ENCODE results near the gene COMT. TPM values are rescaled to one million over a fixed set of nuclear protein-coding genes. Genes with fewer than 3 reads are reported as not detected.

Gene COMT
- total RNA-seq, 1 donor from 2014 or later: 214 TPM

DNA sequence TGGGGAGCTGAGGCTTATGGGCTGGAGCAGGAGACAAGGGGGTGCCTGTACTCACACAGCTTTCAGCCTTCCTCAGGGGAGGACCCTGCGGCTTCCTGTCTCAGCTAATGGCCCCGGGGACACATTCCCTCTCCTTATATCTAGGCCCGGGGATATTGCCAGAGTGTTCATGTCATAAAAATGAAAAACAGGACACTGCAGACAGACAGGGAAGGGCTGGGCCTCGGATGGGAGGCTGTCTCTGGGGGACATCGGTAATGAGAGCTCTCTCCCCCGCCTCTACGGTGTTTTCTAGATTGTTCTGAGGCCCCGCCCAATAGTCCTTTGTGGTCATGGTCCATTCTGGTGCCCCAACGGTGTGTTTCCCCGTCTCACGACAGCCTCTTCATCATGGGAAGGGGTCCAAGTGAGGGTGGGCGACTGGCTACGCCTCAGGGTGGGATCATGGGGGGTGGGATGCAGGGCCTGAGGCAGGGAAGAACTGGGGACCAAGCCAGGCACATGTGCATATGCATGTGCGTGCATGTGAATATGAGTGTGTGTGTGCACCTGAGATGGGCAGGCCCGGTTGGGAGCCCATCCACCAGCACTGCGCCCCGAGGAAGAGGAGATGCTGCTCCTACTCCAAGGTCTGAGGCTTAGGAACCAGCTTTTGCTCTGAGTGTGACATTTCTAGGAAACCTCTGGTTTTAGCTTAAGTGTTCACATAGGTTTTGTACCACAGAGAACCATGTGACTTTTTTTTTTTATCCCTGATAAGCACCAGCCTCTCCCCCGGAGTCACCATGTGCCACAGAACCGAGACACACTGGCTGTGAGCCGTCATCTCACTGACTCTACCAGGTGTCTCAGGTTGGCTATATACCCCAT is 69.8 kb downstream of the COMT start:
- DNase-seq (ENCODE audit: low spot score): no peak

DNA sequence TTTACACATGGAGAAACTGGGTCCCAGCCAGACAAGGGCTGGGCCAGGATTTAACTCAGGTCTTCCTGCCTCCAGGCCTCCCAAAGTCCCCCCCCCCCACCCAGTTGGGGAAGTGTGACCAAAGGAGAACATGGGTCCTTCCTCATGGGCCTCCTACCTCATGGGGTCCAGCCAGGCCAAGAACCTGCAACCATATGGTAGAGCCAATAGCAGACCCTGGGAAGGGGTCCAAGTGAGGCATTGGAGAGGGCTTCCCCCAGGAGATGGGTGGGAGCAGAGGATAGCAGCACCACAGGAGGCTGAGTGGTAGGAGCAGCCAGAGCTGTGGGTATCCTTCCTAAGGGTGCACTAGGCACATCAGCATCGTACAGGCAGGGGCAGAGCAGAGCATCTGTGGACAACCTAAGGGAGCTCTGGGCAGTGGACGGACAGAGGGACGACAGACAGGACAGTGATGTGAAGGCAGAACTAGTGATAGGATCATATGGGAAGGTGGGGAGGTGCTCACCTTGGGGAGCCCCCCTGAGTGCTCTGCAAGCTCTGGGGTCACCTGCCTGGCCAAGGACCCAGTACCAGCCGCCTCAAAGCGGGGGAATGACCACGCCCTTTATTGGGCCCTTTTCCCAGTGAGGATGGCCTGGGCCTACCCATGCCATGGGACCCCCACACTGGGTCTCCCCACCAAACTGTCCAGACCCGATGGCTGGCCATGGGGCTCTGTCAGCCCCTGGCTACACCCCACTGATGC is 70.6 kb downstream of the COMT start:
- DNase-seq (ENCODE audit: low spot score): no peak

DNA sequence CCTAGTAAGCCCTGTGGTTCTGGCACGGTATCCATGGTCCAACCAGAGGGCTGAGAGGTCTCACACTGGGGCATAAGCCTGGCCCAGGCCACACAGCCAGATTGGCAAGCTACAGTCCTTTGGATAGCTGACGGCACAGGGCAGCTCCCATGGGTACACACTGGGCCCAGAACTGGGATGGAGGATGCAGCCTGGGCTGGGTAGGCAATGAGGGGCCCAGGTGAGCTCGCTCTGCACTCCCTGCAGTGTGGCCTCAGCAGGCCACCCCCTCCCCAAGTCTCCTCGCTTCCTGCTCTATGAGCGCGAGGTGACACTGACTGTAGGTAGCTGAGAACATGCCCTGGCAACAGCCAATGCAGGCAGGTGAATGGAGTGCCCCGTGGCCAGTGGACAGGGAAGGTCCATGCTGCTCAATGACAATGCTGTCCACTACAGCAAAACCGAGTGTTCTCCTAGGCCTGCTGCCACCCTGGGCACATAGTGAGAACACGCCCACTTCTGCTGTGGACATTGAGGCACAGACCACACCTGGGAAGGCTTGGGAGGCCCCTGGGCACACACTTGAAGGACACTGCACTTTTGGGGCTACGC is 71.3 kb downstream of the COMT start:
- DNase-seq (ENCODE audit: low spot score): no peak

DNA sequence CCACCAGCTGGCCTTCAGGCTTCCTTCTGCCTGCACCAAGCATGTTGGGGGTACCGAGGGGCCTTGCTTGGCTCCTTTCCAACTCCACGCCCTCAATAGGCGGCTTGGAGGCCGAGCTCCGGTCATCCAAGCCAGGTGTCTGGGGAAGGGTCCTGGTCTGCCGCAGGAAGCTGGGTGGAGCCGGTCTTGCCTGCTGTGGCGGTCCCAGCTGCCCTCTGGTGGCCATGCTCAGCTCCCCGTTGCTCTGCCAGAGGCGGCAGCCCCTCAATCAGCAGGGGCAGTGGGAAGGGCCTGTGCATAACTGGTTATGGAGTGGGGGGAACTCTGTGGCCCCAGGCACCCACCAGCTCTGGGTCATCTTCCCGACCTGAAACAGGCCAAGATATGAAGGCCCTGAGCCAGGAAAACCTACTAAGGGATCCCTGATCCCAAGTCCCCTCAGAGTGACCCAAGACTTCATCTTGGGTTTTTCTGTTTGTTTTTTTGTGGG is 71.9 kb downstream of the COMT start:
- peak; percentile 37 for DNase-seq (ENCODE audit: low spot score)

DNA sequence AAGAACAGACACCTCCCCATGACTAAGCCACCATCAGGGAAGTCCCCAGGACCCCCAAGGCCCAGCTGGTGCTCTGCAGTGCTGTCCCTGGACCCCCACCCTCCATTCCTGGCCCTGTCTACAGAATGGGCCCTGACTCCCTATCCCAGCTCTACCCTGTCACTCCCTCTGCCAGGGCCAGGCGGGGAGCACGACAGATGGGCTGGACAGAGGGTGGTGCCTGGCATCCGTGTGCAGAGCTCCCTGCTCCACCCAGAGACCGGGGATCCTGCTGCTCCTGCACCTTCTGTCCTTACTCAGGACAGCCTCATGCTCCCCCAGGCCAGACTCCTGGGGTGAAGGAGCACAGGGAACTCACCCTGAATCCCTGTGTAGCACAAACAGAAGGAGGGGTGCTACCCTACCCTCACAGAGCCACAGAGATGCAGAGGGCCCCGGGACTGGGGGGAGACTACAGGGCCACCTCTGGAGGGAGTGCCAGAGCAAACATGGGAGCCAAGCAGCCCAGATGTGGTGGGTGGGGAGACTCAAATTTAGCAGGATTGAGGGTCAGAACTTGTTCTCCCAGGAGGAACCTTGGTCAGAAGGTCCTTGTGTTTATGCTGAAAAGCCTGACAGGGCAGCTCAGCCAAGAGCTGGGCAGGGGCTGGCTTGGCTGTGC is 73.1 kb downstream of the COMT start:
- DNase-seq (ENCODE audit: low spot score): no peak

DNA sequence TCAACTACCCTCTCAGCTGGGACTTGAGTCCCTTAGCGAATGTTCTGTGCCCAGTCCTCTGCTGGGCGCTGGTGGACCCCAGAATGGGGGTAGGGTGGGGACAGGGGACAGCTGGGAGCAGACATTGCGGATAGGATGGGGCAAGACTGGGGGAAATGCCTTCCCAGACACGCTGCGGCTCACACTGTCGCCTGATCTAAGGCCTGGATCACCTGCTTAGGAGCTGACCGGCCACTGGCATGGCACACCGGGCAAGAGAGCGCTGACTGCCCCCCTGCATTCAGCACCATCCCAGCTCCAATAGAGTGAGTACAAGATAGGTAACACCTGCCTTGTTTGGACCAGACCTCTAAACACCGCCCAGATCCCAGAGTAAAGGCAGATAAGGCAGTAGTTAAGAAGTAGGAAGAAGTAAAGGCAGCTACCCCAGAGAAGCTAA is 73.6 kb downstream of the COMT start:
- DNase-seq (ENCODE audit: low spot score): no peak

DNA sequence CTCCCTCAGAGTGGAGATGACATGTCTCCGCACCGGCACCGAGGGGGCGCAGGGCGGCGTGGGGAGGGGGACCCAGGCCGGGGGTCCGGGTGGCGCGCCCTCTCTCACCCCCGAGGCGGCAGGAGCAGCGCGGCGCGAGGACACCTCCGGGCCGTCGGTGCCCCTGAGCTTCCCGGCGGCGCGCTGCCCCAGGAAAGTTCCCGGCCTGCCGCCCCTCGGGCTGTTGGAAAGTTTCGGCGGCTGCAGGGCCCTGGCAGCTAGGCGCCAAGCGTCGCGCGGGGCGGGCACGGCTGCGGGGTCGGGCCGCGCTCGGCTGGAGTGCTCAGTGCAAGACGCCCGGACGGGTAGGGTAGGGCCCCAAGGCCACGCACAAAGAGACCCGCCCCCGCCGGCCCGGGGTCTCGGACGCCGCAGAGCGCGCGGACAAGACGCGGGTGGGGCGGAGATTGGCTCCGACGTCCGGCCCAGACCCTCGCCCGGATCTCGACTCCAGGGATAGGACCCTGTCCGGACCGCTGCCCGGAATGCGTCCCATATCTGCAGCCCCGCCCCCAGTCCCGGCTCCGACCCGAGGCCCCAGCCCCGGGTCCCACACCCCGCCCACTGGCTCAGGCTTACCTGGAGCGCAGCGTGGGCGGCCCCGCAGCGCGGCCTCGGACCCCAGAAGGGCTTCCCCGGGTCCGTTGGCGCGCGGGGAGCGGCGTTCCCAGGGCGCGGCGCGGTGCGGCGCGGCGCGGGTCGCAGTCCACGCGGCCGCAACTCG is 74.6 kb downstream of the COMT start:
- no peak for DNase-seq (ENCODE audit: low spot score)

DNA sequence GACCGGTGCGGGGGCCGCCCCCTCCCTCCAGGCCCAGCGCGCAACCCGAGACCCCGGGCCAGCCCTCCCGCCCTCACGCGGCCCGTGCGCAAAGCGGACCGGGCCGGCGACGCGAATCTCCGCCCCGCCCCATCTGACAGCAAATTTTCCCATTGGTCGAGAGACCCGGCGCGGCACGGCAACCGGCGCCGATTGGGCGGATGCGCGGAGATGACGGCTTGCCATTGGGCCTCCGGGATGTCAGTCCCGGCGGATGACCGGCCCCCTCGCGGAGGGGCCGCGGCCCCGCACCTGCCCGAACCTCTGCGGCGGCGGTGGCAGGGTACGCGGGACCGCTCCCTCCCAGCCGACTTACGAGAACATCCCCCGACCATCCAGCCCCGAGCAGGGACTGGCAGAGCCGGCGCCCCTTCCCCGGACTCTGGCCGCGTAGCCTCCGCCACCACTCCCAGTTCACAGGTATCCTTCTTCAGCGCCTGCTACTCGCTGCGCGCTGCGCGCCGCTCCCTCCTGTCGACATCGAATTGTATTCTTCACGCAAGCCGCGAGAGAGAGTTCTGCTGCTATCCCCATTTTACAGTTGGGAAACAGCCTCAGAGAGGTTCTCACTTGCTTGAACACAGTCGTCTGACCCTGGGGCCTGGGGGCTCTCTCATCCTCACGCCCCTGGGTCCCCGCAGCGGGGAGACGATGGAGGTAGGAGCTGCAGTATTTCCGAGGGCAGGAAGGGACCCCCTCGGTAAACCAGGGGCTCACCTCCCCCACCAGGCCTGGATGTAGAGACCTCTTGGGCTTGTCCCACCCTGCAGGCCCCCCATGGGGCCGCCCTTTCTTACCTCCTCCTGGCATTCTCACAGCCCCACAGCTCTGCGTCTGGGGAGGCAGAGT is 75.4 kb downstream of the COMT start, which contains the start of gene ARVCF:
TSS of gene ARVCF (minus strand) at position 90 of the 888 bp plus-strand sequence. CDS start 26,029 bp downstream, outside the sequence.
- DNase-seq (ENCODE audit: low spot score): peak; percentile 94

DNA sequence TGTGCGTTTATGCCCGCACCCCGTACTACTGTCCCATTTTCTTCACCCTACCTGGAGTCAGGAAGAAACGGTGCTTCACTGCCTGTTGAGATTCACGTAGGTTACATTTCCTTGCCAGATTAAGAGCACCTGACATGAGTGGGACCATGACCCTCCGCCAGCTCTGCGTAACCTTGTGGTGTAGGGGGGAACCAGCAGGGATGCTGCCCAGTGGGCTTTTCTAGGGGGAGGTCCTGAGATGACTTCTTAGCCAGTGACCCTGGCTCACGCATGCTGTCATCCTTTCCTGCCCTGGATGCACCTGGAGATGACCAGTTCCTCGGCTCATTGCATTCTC is 76.0 kb downstream of the COMT start:
- DNase-seq (ENCODE audit: low spot score): no peak

DNA sequence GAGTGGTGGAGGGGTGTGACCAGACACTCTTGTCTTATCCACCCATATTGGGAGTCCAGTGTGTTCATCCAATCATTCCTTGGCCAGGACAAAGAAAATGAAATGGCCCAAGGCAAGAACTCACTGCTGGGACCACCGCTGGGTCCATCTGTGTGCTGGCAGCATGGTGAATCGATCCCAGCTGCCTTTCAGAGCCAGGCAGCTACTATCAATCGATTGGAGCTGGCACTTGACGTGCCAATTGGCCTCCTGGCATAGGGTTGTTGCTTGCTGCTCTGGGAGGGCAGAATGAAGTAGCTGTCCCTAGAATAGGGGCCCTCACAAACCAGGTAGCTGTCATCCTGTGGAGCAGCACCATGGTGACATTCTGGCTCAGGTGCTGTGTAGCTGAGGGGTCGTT is 76.4 kb downstream of the COMT start:
- no peak for DNase-seq (ENCODE audit: low spot score)

Other genes starting within 250 kb of the COMT start
- gene SEPTIN5, start 227.3 kb upstream of the COMT start, total RNA-seq: 20.5 TPM
- gene GP1BB, start 218.2 kb upstream of the COMT start, total RNA-seq: 5.4 TPM
- 3.9 TPM for gene TBX1, start 181.0 kb upstream of the COMT start, total RNA-seq
- gene GNB1L, start 86.9 kb upstream of the COMT start, total RNA-seq: 6.2 TPM
- 18.4 TPM for gene RTL10, start 86.9 kb upstream of the COMT start, total RNA-seq
- gene TXNRD2, start within 50 bp of the COMT start, total RNA-seq: 26.9 TPM
- gene ARVCF, start 75.1 kb downstream of the COMT start, total RNA-seq: 44.3 TPM
- gene TANGO2, start 79.3 kb downstream of the COMT start, total RNA-seq: 39.4 TPM
- gene DGCR8, start 138.5 kb downstream of the COMT start, total RNA-seq: 38.2 TPM
- gene RANBP1, start 174.3 kb downstream of the COMT start, total RNA-seq: 62.6 TPM
- 67.1 TPM for gene TRMT2A, start 175.5 kb downstream of the COMT start, total RNA-seq
- gene ZDHHC8, start 190.0 kb downstream of the COMT start, total RNA-seq: 64.8 TPM
- gene CCDC188, start 209.3 kb downstream of the COMT start, total RNA-seq: 0.83 TPM